K562 (cell line): ENCODE data around the gene RREB1. TPM values are rescaled to one million over a fixed set of nuclear protein-coding genes. Genes with fewer than 3 reads are reported as not detected.

ENCODE experiments used
- ATAC-seq: fragments of 200-7000 bp; cut with Tn5 transposase; 3 replicates; pipeline ENCODE4 v1.9.1; 2020; ENCODE audit warnings: moderate library complexity
- BruUV-seq: library from RNA; stranded (reverse); fragments of 400-500 nt; replicated peaks from 2 replicates; lab custom pipeline; 2021; lab: Mats Ljungman, UMichigan
- CTCF ChIA-PET: fragments of 300-600 bp; formaldehyde crosslinking; extraction: SDS; loops from one replicate; lab custom pipeline; 2021; ENCODE audit warnings: low intra/inter-chr PET ratio; lab: Yijun Ruan, JAX
- POLR2A ChIA-PET: fragments of 300-600, 350-650 bp; sonication (Branson Sonifier 250); formaldehyde crosslinking; extraction: SDS; loops from one replicate; lab custom pipeline; 2021; ENCODE audit warnings: antibody characterized with exemption, inconsistent platforms; lab: Yijun Ruan, JAX
- DNase-seq, 4 experiments: peaks; one replicate each; pipeline versions ENCODE4 v3.0.0 to v3.0.0-alpha.2; 2011 to 2018; ENCODE audit warnings: low spot score in 3 of 4, mixed read lengths in 3 of 4; ENCODE audit errors: extremely low read depth in 1 of 4
- FAIRE-seq: peaks from 2 replicates; lab custom pipeline; 2011; peaks lifted over from hg19 to GRCh38; lab: Jason Lieb, UNC
- H2AFZ ChIP-seq: 2 replicates; pipeline ENCODE4 v1.6.0; 2011; ENCODE audit warnings: low read depth, low read length, control low read depth, inconsistent platforms
- H3K27ac ChIP-seq: fragments of 200-600 bp; 3 replicates; pipeline ENCODE4 v1.8.0; 2011; ENCODE audit warnings: low read depth, mild to moderate bottlenecking, control low read depth, inconsistent platforms, low read length, moderate library complexity, mixed read lengths; ENCODE audit errors: extremely low read depth
- H3K27me3 ChIP-seq, 2 experiments: fragments of 300-600 bp in 1 of 2; 2 replicates in 1 of 2; 3 replicates in 1 of 2; pipeline versions ENCODE4 v1.6.0 to v1.8.0; 2011; ENCODE audit warnings: inconsistent platforms in 2 of 2, low read length in 2 of 2, mild to moderate bottlenecking in 1 of 2, mixed read lengths in 1 of 2, moderate library complexity in 1 of 2; ENCODE audit not compliant: control insufficient read depth in 2 of 2, insufficient read depth in 2 of 2
- H3K36me3 ChIP-seq: fragments of 300-600 bp; 3 replicates; pipeline ENCODE4 v1.8.0; 2011; ENCODE audit warnings: mild to moderate bottlenecking, low read length, inconsistent platforms; ENCODE audit not compliant: control insufficient read depth, insufficient read depth
- H3K4me1 ChIP-seq, 2 experiments: fragments of 200-600 bp in 1 of 2; replicated peaks in 1 of 2; 2 replicates in 1 of 2; 3 replicates in 1 of 2; pipeline versions ENCODE4 v1.5.1 to v1.8.0; 2011; ENCODE audit warnings: inconsistent platforms in 2 of 2, low read length in 2 of 2, mild to moderate bottlenecking in 1 of 2, mixed read lengths in 1 of 2, moderate library complexity in 1 of 2; ENCODE audit not compliant: control insufficient read depth in 2 of 2, insufficient read depth in 2 of 2
- H3K4me2 ChIP-seq: 2 replicates; pipeline ENCODE4 v1.6.1; 2011; ENCODE audit warnings: low read length, control low read depth, inconsistent platforms, mixed read lengths; ENCODE audit not compliant: insufficient read depth
- H3K4me3 ChIP-seq: fragments of 200-600 bp; sonication (generic), shearing (Covaris generic); 2 replicates; pipeline ENCODE4 v1.5.1; 2016; ENCODE audit warnings: control low read depth, inconsistent platforms
- H3K79me2 ChIP-seq: fragments of 200-600 bp; 3 replicates; pipeline ENCODE4 v1.8.0; 2011; ENCODE audit warnings: low read length, inconsistent platforms; ENCODE audit not compliant: control insufficient read depth, insufficient read depth
- H3K9ac ChIP-seq, 2 experiments: 2 replicates each; pipeline versions ENCODE4 v1.6.0 to v1.6.1; 2011; ENCODE audit warnings: low read depth in 2 of 2, low read length in 2 of 2, control low read depth in 1 of 2, inconsistent platforms in 1 of 2, mild to moderate bottlenecking in 1 of 2, mixed read lengths in 1 of 2; ENCODE audit not compliant: insufficient read depth in 1 of 2
- H3K9me1 ChIP-seq: one replicate; pipeline ENCODE4 v1.6.0; 2011; ENCODE audit warnings: inconsistent platforms, mild to moderate bottlenecking, low read length, moderate library complexity; ENCODE audit not compliant: control insufficient read depth, insufficient read depth
- H3K9me3 ChIP-seq: replicated peaks from 2 replicates; pipeline ENCODE4 v1.5.1; 2011; ENCODE audit warnings: low read depth, low read length, inconsistent platforms; ENCODE audit not compliant: control insufficient read depth, insufficient read depth
- H4K20me1 ChIP-seq: replicated peaks from 2 replicates; pipeline ENCODE4 v1.6.1; 2011; ENCODE audit warnings: low read length, inconsistent platforms, mixed read lengths; ENCODE audit not compliant: control insufficient read depth, insufficient read depth
- CBFA2T2 ChIP-seq: fragments of 450-650 bp; conservative IDR thresholded peaks from 2 replicates; pipeline ENCODE4 v1.6.1; 2017; ENCODE audit warnings: mild to moderate bottlenecking
- CREBBP ChIP-seq: IDR thresholded peaks from one replicate; pipeline ENCODE4 v1.6.1; 2012; ENCODE audit warnings: low read depth, mild to moderate bottlenecking, control low read depth, inconsistent platforms, low read length
- ELF2 ChIP-seq: fragments of 250-450 bp; sonication (Bioruptor Pico); IDR thresholded peaks from 2 replicates; pipeline ENCODE4 v1.5.0; 2021; ENCODE audit warnings: mild to moderate bottlenecking
- ELF4 ChIP-seq: fragments of 450-650 bp; formaldehyde crosslinking; IDR thresholded peaks from 2 replicates; pipeline ENCODE4 v1.4.0; 2022; ENCODE audit warnings: missing genetic modification characterization
- HMG20A ChIP-seq: fragments of 450-650 bp; formaldehyde crosslinking; conservative IDR thresholded peaks from 2 replicates; pipeline ENCODE4 v1.4.0; 2020; ENCODE audit warnings: mild to moderate bottlenecking, mixed read lengths
- POLR2H ChIP-seq: IDR thresholded peaks from 2 replicates; pipeline ENCODE4 v1.6.1; 2016; ENCODE audit warnings: missing genetic modification characterization, low read depth, mild to moderate bottlenecking, control low read depth, missing compliant biosample characterization, moderate library complexity
- SMARCB1 ChIP-seq: IDR thresholded peaks from 2 replicates; pipeline ENCODE4 v1.6.1; 2011; ENCODE audit warnings: improper control_type of control experiment, low read depth; ENCODE audit not compliant: insufficient read length
- SNIP1 ChIP-seq: fragments of 450-650 bp; IDR thresholded peaks from 2 replicates; pipeline ENCODE4 v1.7.1; 2017; ENCODE audit warnings: low read depth, mild to moderate bottlenecking
- SP1 ChIP-seq: sonication (generic); formaldehyde crosslinking; IDR thresholded peaks from 2 replicates; pipeline ENCODE4 v1.8.1; 2022; ENCODE audit warnings: mild to moderate bottlenecking, missing genetic modification reagents
- VEZF1 ChIP-seq: fragments of 200-800 bp; sonication (Bioruptor generic); IDR thresholded peaks from 2 replicates; pipeline ENCODE4 v1.6.1; 2017; ENCODE audit warnings: missing genetic modification characterization, missing compliant biosample characterization
- WHSC1 ChIP-seq: IDR thresholded peaks from one replicate; pipeline ENCODE4 v1.6.1; 2012; ENCODE audit warnings: low read length, control low read depth, inconsistent platforms
- ZC3H11A ChIP-seq: IDR thresholded peaks from 2 replicates; pipeline ENCODE4 v1.6.1; 2012; ENCODE audit warnings: low read depth, low read length, improper control_type of control experiment
- ZNF140 ChIP-seq: fragments of 250-450 bp; sonication (Bioruptor Pico); IDR thresholded peaks from 2 replicates; pipeline ENCODE4 v1.8.0; 2021; ENCODE audit warnings: moderate library complexity, mild to moderate bottlenecking, inconsistent platforms
- ZNF592 ChIP-seq: fragments of 450-650 bp; IDR thresholded peaks from 2 replicates; pipeline ENCODE4 v1.6.1; 2017; ENCODE audit warnings: antibody characterized with exemption, mild to moderate bottlenecking
- ZNF780A ChIP-seq: fragments of 250-450 bp; sonication (Bioruptor Pico); IDR thresholded peaks from 2 replicates; pipeline ENCODE4 v1.5.0; 2021; ENCODE audit warnings: mild to moderate bottlenecking
- WGBS: fragments of 100-300 bp; shearing (Covaris generic); methylation state at CpG from one replicate; pipeline ENCODE4 v1.1.6; 2016; ENCODE audit warnings: low coverage, mixed read lengths; ENCODE audit not compliant: insufficient coverage; ENCODE audit errors: missing lambda C conversion rate; 5-methylcytosine and 5-hydroxymethylcytosine counted together
- in situ Hi-C: fragments of 300-500 bp; cut with MboI; formaldehyde crosslinking; loops from 4 replicates; pipeline ENCODE4 v1.15.0; 2018; ENCODE audit warnings: inconsistent platforms, mixed read lengths
- intact Hi-C: fragments of 100-400 bp; cut with micrococcal nuclease; formaldehyde crosslinking; loops from 2 replicates; pipeline ENCODE4 v1.14.2; 2022
- polyA plus RNA-seq, 8 experiments: library from polyadenylated mRNA; depleted of rRNA in 4 of 8; stranded (reverse) in 5 of 8; unstranded in 3 of 8; fragments of >200 nt; fragmentation: Nextera tagmentation in 2 of 8; fragmentation: Illumina TruSeq in 1 of 8; extraction: Ambion mirVana in 2 of 8; extraction: Trizol in 1 of 8; gene quantifications; 2 replicates each; pipeline versions ENCODE4 v1.2.1 to v1.2.3, GENCODE V29; 2011 to 2014; ENCODE audit warnings: inconsistent platforms in 1 of 8, missing spikeins in 1 of 8
- total RNA-seq, 7 experiments: library from RNA; depleted of rRNA in 6 of 7; stranded (reverse); fragments of >200 nt in 6 of 7; fragmentation: Illumina TruSeq in 2 of 7; extraction: Trizol in 2 of 7; gene quantifications; 2 replicates each; pipeline versions ENCODE4 v1.2.1 to v1.2.3, GENCODE V29; 2011 to 2021; ENCODE audit warnings: low replicate concordance in 1 of 7
- TF ChIP-seq, protein P1 (sequence below): fragments of 450-650 bp; formaldehyde crosslinking; IDR thresholded peaks from 2 replicates; pipeline ENCODE4 v1.4.0; 2022; ENCODE audit warnings: mild to moderate bottlenecking, moderate library complexity

The RREB1 gene
- total and polyA plus RNA-seq, 9 of the 15 experiments (the other 6 are each of a cell fraction or from before 2014, with no cell fraction given): 3.3 to 64.2 (median 19.3) TPM

DNA sequence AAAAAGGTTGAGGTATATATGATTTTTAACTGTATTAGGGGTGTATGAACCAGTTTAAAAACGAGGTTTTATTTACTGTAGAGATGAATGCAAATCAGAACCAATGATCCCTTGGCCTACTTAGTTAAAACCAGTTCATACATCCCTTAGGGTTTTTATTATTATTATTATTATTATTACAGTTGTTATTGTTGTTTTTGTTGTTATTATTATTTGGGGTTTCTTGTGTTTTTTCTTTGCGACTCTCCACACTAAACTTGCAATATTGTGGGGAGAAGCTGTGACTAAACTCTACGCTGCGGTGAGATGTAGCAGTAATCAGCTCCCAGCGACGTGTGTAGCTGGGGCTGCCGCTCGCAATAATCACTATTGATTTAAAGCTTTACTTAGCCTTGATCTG, 143.1 kb downstream of the RREB1 start:
- peaks cover 13 to 18% of the 10 kb centered on the region in 2 experiments; a peak in 4 of 5 replicates for H3K4me1 ChIP-seq
- H3K27me3 ChIP-seq: no peaks in the 10 kb centered on the region
- H3K36me3 ChIP-seq: peaks cover 65% of the 10 kb centered on the region
- no peak overlapping the region for H3K9ac ChIP-seq
- no peaks in the 10 kb centered on the region for H3K79me2 ChIP-seq
- no peak for TF ChIP-seq SP1 (CRISPR knock-in tag)
- TF ChIP-seq ZNF140 (CRISPR knock-in tag): no peak
- TF ChIP-seq SMARCB1: no peak
- no peak for TF ChIP-seq ELF4 (CRISPR knock-in tag)
- no peak for TF ChIP-seq ELF2 (CRISPR knock-in tag)
- no peak for TF ChIP-seq WHSC1
- TF ChIP-seq VEZF1: no peak
- no peak for TF ChIP-seq ZNF780A (CRISPR knock-in tag)
- TF ChIP-seq ZC3H11A: no peak
- no peak for TF ChIP-seq CREBBP
- TF ChIP-seq, protein P1, sequence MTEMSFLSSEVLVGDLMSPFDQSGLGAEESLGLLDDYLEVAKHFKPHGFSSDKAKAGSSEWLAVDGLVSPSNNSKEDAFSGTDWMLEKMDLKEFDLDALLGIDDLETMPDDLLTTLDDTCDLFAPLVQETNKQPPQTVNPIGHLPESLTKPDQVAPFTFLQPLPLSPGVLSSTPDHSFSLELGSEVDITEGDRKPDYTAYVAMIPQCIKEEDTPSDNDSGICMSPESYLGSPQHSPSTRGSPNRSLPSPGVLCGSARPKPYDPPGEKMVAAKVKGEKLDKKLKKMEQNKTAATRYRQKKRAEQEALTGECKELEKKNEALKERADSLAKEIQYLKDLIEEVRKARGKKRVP: no peak
- no peak for TF ChIP-seq HMG20A (CRISPR knock-in tag)
- TF ChIP-seq CBFA2T2: no peak
- TF ChIP-seq SNIP1: no peak
- no peak for TF ChIP-seq POLR2H (tag)
- TF ChIP-seq ZNF592: no peak
- no peak for ATAC-seq
- H2AFZ ChIP-seq: no peak overlapping the region
- peaks cover 3% of the 10 kb centered on the region; the same call in 1 of the 2 replicates for H4K20me1 ChIP-seq
- 95% methylated on average over 8 of the region's 8 CpGs for WGBS
- H3K4me2 ChIP-seq: no peak overlapping the region
- no peak overlapping the region for H3K27ac ChIP-seq
- intact Hi-C loops (no loop called here), in situ Hi-C loops (no loop called here)
- no TSS peak for BruUV-seq
- POLR2A ChIA-PET: no interaction called here
- no peak overlapping the region for H3K4me3 ChIP-seq
- no peaks in the 10 kb centered on the region for H3K9me1 ChIP-seq
- CTCF ChIA-PET: interaction anchor here (0.6 to 0.7 kb wide), 2 partner anchors 10 to 589 kb away, joined by 4 to 7 read pairs; no protein-coding TSS in a partner anchor
- no peak for FAIRE-seq
- no peaks in the 10 kb centered on the region for H3K9me3 ChIP-seq
- DNase-seq: no peak
